Measurements from ENCODE around the gene POU6F2. TPM values are rescaled to one million over a fixed set of nuclear protein-coding genes. Genes with fewer than 3 reads are reported as not detected.

The POU6F2 gene
- total RNA-seq, 1 experiment from 2014 or later: 0.27 TPM

DNA sequence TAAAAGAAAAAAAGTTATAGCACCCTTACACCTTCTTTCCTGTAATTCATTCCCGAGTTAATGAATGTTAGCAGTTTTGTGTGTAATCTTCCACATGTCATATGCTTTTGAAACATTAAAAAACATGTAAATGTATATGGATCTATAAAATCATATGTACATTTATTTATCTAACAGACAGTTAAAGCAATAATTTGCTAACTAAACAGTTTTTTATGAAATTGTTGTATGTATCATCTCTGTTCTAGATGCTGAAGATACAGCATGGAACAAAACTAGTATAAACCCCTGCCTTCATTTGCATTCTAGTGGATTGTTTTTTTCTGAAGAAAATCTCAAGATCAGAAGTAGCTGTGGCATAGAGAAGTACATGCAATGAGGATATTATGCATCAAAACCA lies 165.0 kb downstream of the POU6F2 start:
- Histone ChIP-seq H3K4me2 (ENCODE audit: low read length) (no peak overlapping the region), H4K20me1 (ENCODE audit: insufficient read depth) (no peaks in the 10 kb centered on the region; the same call in 1 of the 2 replicates), H3K4me3 (replicated peaks in 1 of 2; ENCODE audit: low read depth in 1 of 2, low read length in 2 of 2) (no peak overlapping the region), H3K79me2 (ENCODE audit: insufficient read depth, low read length) (no peaks in the 10 kb centered on the region), H3K9ac (ENCODE audit: low read length) (no peak overlapping the region), H3K36me3 (ENCODE audit: control insufficient read depth in 1 of 2, insufficient read depth in 2 of 2, low read length in 2 of 2) (no peaks in the 10 kb centered on the region), H2AFZ (ENCODE audit: low read depth, low read length, poor library complexity, severe bottlenecking) (no peak overlapping the region), H3K4me1 (ENCODE audit: control insufficient read depth in 1 of 2, insufficient read depth in 2 of 2, low read length in 2 of 2) (no peaks in the 10 kb centered on the region), H3K9me2 (ENCODE audit: insufficient read depth) (no peaks in the 10 kb centered on the region), H3K27ac (ENCODE audit: low read depth, low read length) (no peak overlapping the region), H3K27me3 (ENCODE audit: insufficient read depth, low read length) (peaks cover 30% of the 10 kb centered on the region), H3K9me3 (ENCODE audit: control insufficient read depth in 1 of 2, insufficient read depth in 1 of 2, low read depth in 1 of 2, low read length in 2 of 2) (no peaks in the 10 kb centered on the region)
- POLR2A ChIA-PET: no interaction called here
- CTCF ChIA-PET: no interaction called here
- TF ChIP-seq SIN3A (IDR thresholded peaks at IDR 0.05; ENCODE audit: low read depth): no peak
- TF ChIP-seq EZH2phosphoT487 (IDR thresholded peaks at IDR 0.05; ENCODE audit: borderline replicate concordance): no peak
- no peak for TF ChIP-seq SRF (IDR thresholded peaks at IDR 0.05; ENCODE audit: low read depth)
- no peak for TF ChIP-seq CBX3 (IDR thresholded peaks at IDR 0.05; ENCODE audit: low read depth)
- TF ChIP-seq EGR1 (IDR thresholded peaks at IDR 0.05; ENCODE audit: low read depth): no peak
- TF ChIP-seq SP1 (IDR thresholded peaks at IDR 0.05; ENCODE audit: low read depth): no peak
- no peak for TF ChIP-seq RAD21 (IDR thresholded peaks at IDR 0.05; ENCODE audit: low read depth)
- TF ChIP-seq, protein P1, sequence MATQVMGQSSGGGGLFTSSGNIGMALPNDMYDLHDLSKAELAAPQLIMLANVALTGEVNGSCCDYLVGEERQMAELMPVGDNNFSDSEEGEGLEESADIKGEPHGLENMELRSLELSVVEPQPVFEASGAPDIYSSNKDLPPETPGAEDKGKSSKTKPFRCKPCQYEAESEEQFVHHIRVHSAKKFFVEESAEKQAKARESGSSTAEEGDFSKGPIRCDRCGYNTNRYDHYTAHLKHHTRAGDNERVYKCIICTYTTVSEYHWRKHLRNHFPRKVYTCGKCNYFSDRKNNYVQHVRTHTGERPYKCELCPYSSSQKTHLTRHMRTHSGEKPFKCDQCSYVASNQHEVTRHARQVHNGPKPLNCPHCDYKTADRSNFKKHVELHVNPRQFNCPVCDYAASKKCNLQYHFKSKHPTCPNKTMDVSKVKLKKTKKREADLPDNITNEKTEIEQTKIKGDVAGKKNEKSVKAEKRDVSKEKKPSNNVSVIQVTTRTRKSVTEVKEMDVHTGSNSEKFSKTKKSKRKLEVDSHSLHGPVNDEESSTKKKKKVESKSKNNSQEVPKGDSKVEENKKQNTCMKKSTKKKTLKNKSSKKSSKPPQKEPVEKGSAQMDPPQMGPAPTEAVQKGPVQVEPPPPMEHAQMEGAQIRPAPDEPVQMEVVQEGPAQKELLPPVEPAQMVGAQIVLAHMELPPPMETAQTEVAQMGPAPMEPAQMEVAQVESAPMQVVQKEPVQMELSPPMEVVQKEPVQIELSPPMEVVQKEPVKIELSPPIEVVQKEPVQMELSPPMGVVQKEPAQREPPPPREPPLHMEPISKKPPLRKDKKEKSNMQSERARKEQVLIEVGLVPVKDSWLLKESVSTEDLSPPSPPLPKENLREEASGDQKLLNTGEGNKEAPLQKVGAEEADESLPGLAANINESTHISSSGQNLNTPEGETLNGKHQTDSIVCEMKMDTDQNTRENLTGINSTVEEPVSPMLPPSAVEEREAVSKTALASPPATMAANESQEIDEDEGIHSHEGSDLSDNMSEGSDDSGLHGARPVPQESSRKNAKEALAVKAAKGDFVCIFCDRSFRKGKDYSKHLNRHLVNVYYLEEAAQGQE (IDR thresholded peaks at IDR 0.05; ENCODE audit: low read depth): no peak
- no peak for TF ChIP-seq TCF7L2 (IDR thresholded peaks at IDR 0.05; ENCODE audit: borderline replicate concordance, extremely low read depth, insufficient read depth, insufficient read length)
- no peak for TF ChIP-seq YY1 (IDR thresholded peaks at IDR 0.05; ENCODE audit: extremely low read depth, insufficient replicate concordance, low read depth, low read length)
- no peak for TF ChIP-seq CEBPB (IDR thresholded peaks at IDR 0.05; ENCODE audit: low read depth)
- TF ChIP-seq, protein P2, sequence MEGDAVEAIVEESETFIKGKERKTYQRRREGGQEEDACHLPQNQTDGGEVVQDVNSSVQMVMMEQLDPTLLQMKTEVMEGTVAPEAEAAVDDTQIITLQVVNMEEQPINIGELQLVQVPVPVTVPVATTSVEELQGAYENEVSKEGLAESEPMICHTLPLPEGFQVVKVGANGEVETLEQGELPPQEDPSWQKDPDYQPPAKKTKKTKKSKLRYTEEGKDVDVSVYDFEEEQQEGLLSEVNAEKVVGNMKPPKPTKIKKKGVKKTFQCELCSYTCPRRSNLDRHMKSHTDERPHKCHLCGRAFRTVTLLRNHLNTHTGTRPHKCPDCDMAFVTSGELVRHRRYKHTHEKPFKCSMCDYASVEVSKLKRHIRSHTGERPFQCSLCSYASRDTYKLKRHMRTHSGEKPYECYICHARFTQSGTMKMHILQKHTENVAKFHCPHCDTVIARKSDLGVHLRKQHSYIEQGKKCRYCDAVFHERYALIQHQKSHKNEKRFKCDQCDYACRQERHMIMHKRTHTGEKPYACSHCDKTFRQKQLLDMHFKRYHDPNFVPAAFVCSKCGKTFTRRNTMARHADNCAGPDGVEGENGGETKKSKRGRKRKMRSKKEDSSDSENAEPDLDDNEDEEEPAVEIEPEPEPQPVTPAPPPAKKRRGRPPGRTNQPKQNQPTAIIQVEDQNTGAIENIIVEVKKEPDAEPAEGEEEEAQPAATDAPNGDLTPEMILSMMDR (IDR thresholded peaks at IDR 0.05 in 2 of 3, conservative IDR thresholded peaks at IDR 0.05 in 1 of 3; ENCODE audit: borderline replicate concordance in 1 of 3, insufficient read depth in 1 of 3, low read depth in 2 of 3, low read length in 2 of 3): no peak
- TF ChIP-seq FOSL1 (IDR thresholded peaks at IDR 0.05; ENCODE audit: low read depth): no peak
- TF ChIP-seq ZFX (IDR thresholded peaks at IDR 0.05): no peak
- TF ChIP-seq JUND (IDR thresholded peaks at IDR 0.05): no peak
- BruUV-seq (replicated peaks): no TSS peak
- DNase-seq (ENCODE audit: low read depth, low spot score) (no peak), ATAC-seq (no peak)
- intact Hi-C loops (cut with micrococcal nuclease): no loop called here
- RAD21 ChIA-PET (ENCODE audit: low non-redundant PET in 1 of 2, low total read pairs in 2 of 2, uncharacterized antibody in 2 of 2, unreplicated experiment in 2 of 2): no interaction called here
